GM23338 (cell line): ENCODE data around the gene SLC24A5. TPM values are rescaled to one million over a fixed set of nuclear protein-coding genes. Genes with fewer than 3 reads are reported as not detected.

Experiments
- ATAC-seq: fragments of 200-7000 bp; cut with Tn5 transposase; 3 replicates; pipeline ENCODE4 v1.9.1; 2020
- DNase-seq: peaks from one replicate; pipeline ENCODE4 v3.0.0-alpha.2; 2015; ENCODE audit warnings: low spot score
- H2AFZ ChIP-seq: fragments of 200-600 bp; sonication (generic); 2 replicates; pipeline ENCODE4 v1.8.0; 2016; ENCODE audit warnings: antibody characterized with exemption, mild to moderate bottlenecking, moderate library complexity
- H3F3A ChIP-seq: fragments of 200-600 bp; sonication (generic); replicated peaks from 2 replicates; pipeline ENCODE4 v1.8.0; 2017; ENCODE audit warnings: antibody characterized with exemption, mixed run types, low read depth
- H3K27ac ChIP-seq: fragments of 200-600 bp; sonication (generic); 2 replicates; pipeline ENCODE4 v1.6.1; 2016; ENCODE audit warnings: low read depth
- H3K27me3 ChIP-seq: fragments of 200-600 bp; sonication (generic); 2 replicates; pipeline ENCODE4 v1.8.0; 2016; ENCODE audit warnings: mild to moderate bottlenecking, mixed run types, moderate library complexity; ENCODE audit not compliant: insufficient read depth
- H3K36me3 ChIP-seq: fragments of 200-600 bp; sonication (generic); 2 replicates; pipeline ENCODE4 v1.8.0; 2016; ENCODE audit warnings: mild to moderate bottlenecking; ENCODE audit not compliant: insufficient read depth
- H3K4me1 ChIP-seq: fragments of 200-600 bp; sonication (generic); 2 replicates; pipeline ENCODE4 v1.8.0; 2016; ENCODE audit warnings: mild to moderate bottlenecking, moderate library complexity; ENCODE audit not compliant: insufficient read depth
- H3K4me2 ChIP-seq: fragments of 200-600 bp; sonication (generic); 2 replicates; pipeline ENCODE4 v1.7.1; 2017; ENCODE audit warnings: mixed run types
- H3K4me3 ChIP-seq: fragments of 200-600 bp; sonication (generic); 2 replicates; pipeline ENCODE4 v1.6.1; 2016; ENCODE audit warnings: mixed run types
- H3K79me2 ChIP-seq: fragments of 200-600 bp; sonication (generic); replicated peaks from 2 replicates; pipeline ENCODE4 v1.8.0; 2017; ENCODE audit warnings: mild to moderate bottlenecking; ENCODE audit not compliant: insufficient read depth
- H3K9me2 ChIP-seq: fragments of 200-600 bp; sonication (generic); 2 replicates; pipeline ENCODE4 v1.8.0; 2017; ENCODE audit not compliant: insufficient read depth
- H4K20me1 ChIP-seq: fragments of 200-600 bp; sonication (generic); replicated peaks from 2 replicates; pipeline ENCODE4 v1.8.0; 2017; ENCODE audit warnings: mild to moderate bottlenecking; ENCODE audit not compliant: insufficient read depth
- H3K27ac Mint-ChIP-seq: 2 replicates; pipeline ENCODE4 v1.8.0; 2020; ENCODE audit warnings: inconsistent platforms, mild to moderate bottlenecking, moderate library complexity, mixed read lengths
- H3K27me3 Mint-ChIP-seq: 3 replicates; pipeline ENCODE4 v1.8.0; 2022; ENCODE audit warnings: low read depth, mild to moderate bottlenecking, moderate library complexity, mixed read lengths, inconsistent platforms; ENCODE audit not compliant: insufficient read depth, poor library complexity
- H3K36me3 Mint-ChIP-seq: 3 replicates; pipeline ENCODE4 v1.8.0; 2021; ENCODE audit warnings: low read depth, mild to moderate bottlenecking, inconsistent platforms, moderate library complexity, mixed read lengths
- H3K4me1 Mint-ChIP-seq: 3 replicates; pipeline ENCODE4 v1.8.0; 2020; ENCODE audit warnings: mild to moderate bottlenecking, inconsistent platforms, mixed read lengths
- H3K4me3 Mint-ChIP-seq: 3 replicates; pipeline ENCODE4 v1.8.0; 2021; ENCODE audit warnings: moderate library complexity, mild to moderate bottlenecking, inconsistent platforms, mixed read lengths
- H3K9me3 Mint-ChIP-seq: 3 replicates; pipeline ENCODE4 v1.8.0; 2020; ENCODE audit warnings: moderate library complexity, mild to moderate bottlenecking, inconsistent platforms, mixed read lengths
- CREB1 ChIP-seq: fragments of 250-450 bp; sonication (Bioruptor Pico); IDR thresholded peaks from 2 replicates; pipeline ENCODE4 v1.5.0; 2020; ENCODE audit warnings: low read depth, mild to moderate bottlenecking, moderate library complexity
- CTCF ChIP-seq, 2 experiments: fragments of 200-600 bp in 1 of 2; sonication (generic) in 1 of 2; conservative IDR thresholded peaks; 2 replicates each; pipeline versions ENCODE4 v1.5.1 to v1.6.1; 2016 to 2017; ENCODE audit warnings: antibody characterized with exemption in 2 of 2, low read depth in 2 of 2, mild to moderate bottlenecking in 2 of 2, moderate library complexity in 1 of 2
- ETS1 ChIP-seq: IDR thresholded peaks from 2 replicates; pipeline ENCODE4 v1.6.1; 2016; ENCODE audit warnings: antibody characterized with exemption
- EZH2 ChIP-seq: fragments of 200-600 bp; sonication (generic); IDR thresholded peaks from one replicate; pipeline ENCODE4 v1.8.0; 2017; ENCODE audit warnings: antibody characterized with exemption, mild to moderate bottlenecking, low read depth; ENCODE audit not compliant: unreplicated experiment
- EZH2phosphoT487 ChIP-seq: fragments of 200-600 bp; sonication (generic); IDR thresholded peaks from one replicate; pipeline ENCODE4 v1.8.1; 2018; ENCODE audit warnings: antibody characterized with exemption; ENCODE audit not compliant: unreplicated experiment
- JUNB ChIP-seq: IDR thresholded peaks from one replicate; pipeline ENCODE4 v1.6.1; 2016; ENCODE audit warnings: antibody characterized with exemption; ENCODE audit not compliant: unreplicated experiment
- NANOG ChIP-seq: IDR thresholded peaks from 2 replicates; pipeline ENCODE4 v1.6.1; 2016; ENCODE audit warnings: antibody characterized with exemption, borderline replicate concordance
- POLR2AphosphoS5 ChIP-seq: IDR thresholded peaks from 2 replicates; pipeline ENCODE4 v1.6.1; 2016; ENCODE audit warnings: antibody characterized with exemption, low read depth
- STAT1 ChIP-seq: IDR thresholded peaks from one replicate; pipeline ENCODE4 v1.6.1; 2016; ENCODE audit warnings: antibody characterized with exemption; ENCODE audit not compliant: unreplicated experiment
- ZNF114 ChIP-seq: fragments of 250-450 bp; sonication (Bioruptor Pico); IDR thresholded peaks from 2 replicates; pipeline ENCODE4 v1.5.0; 2020; ENCODE audit warnings: mild to moderate bottlenecking, moderate library complexity
- ZNF331 ChIP-seq: fragments of 250-450 bp; sonication (Bioruptor Pico); IDR thresholded peaks from 2 replicates; pipeline ENCODE4 v1.5.0; 2020; ENCODE audit warnings: low read depth, mild to moderate bottlenecking, moderate library complexity
- polyA plus RNA-seq: library from polyadenylated mRNA; unstranded; fragments of >200 nt; fragmentation: Nextera tagmentation; extraction: Ambion mirVana; gene quantifications from 2 replicates; pipeline ENCODE4 v1.2.1, GENCODE V29; 2016
- total RNA-seq: library from RNA; depleted of rRNA; stranded (reverse); fragments of >200 nt; shearing (Covaris generic); gene quantifications from 2 replicates; pipeline ENCODE4 v1.2.3, GENCODE V29; 2014
- TF ChIP-seq, protein P1 (sequence below): fragments of 250-450 bp; sonication (Bioruptor Pico); IDR thresholded peaks from 2 replicates; pipeline ENCODE4 v1.5.0; 2020; ENCODE audit warnings: mild to moderate bottlenecking, moderate library complexity
- TF ChIP-seq, protein P2 (sequence below): IDR thresholded peaks from one replicate; pipeline ENCODE4 v1.6.1; 2018; ENCODE audit warnings: antibody characterized with exemption; ENCODE audit not compliant: unreplicated experiment

The SLC24A5 gene
- total and polyA plus RNA-seq, 2 experiments from 2014 or later: 0.39 TPM; not detected in 1

- Histone ChIP-seq H3K36me3 (no peaks in the 10 kb centered on the region), H3F3A (no peaks in the 10 kb centered on the region), H3K4me3 (no peak overlapping the region), H2AFZ (no peak overlapping the region), H3K27me3 (no peaks in the 10 kb centered on the region), H3K9me2 (peaks cover 12% of the 10 kb centered on the region; the same call in 1 of the 2 replicates), H3K4me2 (no peak overlapping the region), H4K20me1 (no peaks in the 10 kb centered on the region), H3K79me2 (no peaks in the 10 kb centered on the region), H3K4me1 (no peaks in the 10 kb centered on the region), H3K27ac (no peak overlapping the region)
- Mint-ChIP-seq H3K4me3 (no peak overlapping the region), H3K9me3 (no peaks in the 10 kb centered on the region), H3K36me3 (no peaks in the 10 kb centered on the region), H3K4me1 (no peaks in the 10 kb centered on the region), H3K27me3 (no peaks in the 10 kb centered on the region), H3K27ac (no peak overlapping the region)
- TF ChIP-seq, protein P1, sequence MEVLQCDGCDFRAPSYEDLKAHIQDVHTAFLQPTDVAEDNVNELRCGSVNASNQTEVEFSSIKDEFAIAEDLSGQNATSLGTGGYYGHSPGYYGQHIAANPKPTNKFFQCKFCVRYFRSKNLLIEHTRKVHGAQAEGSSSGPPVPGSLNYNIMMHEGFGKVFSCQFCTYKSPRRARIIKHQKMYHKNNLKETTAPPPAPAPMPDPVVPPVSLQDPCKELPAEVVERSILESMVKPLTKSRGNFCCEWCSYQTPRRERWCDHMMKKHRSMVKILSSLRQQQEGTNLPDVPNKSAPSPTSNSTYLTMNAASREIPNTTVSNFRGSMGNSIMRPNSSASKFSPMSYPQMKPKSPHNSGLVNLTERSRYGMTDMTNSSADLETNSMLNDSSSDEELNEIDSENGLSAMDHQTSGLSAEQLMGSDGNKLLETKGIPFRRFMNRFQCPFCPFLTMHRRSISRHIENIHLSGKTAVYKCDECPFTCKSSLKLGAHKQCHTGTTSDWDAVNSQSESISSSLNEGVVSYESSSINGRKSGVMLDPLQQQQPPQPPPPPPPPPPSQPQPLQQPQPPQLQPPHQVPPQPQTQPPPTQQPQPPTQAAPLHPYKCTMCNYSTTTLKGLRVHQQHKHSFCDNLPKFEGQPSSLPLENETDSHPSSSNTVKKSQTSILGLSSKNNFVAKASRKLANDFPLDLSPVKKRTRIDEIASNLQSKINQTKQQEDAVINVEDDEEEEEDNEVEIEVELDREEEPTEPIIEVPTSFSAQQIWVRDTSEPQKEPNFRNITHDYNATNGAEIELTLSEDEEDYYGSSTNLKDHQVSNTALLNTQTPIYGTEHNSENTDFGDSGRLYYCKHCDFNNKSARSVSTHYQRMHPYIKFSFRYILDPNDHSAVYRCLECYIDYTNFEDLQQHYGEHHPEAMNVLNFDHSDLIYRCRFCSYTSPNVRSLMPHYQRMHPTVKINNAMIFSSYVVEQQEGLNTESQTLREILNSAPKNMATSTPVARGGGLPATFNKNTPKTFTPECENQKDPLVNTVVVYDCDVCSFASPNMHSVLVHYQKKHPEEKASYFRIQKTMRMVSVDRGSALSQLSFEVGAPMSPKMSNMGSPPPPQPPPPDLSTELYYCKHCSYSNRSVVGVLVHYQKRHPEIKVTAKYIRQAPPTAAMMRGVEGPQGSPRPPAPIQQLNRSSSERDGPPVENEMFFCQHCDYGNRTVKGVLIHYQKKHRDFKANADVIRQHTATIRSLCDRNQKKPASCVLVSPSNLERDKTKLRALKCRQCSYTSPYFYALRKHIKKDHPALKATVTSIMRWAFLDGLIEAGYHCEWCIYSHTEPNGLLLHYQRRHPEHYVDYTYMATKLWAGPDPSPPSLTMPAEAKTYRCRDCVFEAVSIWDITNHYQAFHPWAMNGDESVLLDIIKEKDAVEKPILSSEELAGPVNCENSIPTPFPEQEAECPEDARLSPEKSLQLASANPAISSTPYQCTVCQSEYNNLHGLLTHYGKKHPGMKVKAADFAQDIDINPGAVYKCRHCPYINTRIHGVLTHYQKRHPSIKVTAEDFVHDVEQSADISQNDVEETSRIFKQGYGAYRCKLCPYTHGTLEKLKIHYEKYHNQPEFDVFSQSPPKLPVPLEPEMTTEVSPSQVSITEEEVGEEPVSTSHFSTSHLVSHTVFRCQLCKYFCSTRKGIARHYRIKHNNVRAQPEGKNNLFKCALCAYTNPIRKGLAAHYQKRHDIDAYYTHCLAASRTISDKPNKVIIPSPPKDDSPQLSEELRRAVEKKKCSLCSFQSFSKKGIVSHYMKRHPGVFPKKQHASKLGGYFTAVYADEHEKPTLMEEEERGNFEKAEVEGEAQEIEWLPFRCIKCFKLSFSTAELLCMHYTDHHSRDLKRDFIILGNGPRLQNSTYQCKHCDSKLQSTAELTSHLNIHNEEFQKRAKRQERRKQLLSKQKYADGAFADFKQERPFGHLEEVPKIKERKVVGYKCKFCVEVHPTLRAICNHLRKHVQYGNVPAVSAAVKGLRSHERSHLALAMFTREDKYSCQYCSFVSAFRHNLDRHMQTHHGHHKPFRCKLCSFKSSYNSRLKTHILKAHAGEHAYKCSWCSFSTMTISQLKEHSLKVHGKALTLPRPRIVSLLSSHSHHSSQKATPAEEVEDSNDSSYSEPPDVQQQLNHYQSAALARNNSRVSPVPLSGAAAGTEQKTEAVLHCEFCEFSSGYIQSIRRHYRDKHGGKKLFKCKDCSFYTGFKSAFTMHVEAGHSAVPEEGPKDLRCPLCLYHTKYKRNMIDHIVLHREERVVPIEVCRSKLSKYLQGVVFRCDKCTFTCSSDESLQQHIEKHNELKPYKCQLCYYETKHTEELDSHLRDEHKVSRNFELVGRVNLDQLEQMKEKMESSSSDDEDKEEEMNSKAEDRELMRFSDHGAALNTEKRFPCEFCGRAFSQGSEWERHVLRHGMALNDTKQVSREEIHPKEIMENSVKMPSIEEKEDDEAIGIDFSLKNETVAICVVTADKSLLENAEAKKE: no peak
- TF ChIP-seq JUNB (no peak), ETS1 (no peak), ZNF331 (CRISPR knock-in tag) (no peak), NANOG (no peak), EZH2phosphoT487 (no peak), EZH2 (no peak), STAT1 (no peak), POLR2AphosphoS5 (no peak), ZNF114 (no peak), CREB1 (no peak), CTCF (conservative IDR thresholded peaks at IDR 0.05; ENCODE audit: low read depth in 2 of 2) (no peak)
- TF ChIP-seq, protein P2, sequence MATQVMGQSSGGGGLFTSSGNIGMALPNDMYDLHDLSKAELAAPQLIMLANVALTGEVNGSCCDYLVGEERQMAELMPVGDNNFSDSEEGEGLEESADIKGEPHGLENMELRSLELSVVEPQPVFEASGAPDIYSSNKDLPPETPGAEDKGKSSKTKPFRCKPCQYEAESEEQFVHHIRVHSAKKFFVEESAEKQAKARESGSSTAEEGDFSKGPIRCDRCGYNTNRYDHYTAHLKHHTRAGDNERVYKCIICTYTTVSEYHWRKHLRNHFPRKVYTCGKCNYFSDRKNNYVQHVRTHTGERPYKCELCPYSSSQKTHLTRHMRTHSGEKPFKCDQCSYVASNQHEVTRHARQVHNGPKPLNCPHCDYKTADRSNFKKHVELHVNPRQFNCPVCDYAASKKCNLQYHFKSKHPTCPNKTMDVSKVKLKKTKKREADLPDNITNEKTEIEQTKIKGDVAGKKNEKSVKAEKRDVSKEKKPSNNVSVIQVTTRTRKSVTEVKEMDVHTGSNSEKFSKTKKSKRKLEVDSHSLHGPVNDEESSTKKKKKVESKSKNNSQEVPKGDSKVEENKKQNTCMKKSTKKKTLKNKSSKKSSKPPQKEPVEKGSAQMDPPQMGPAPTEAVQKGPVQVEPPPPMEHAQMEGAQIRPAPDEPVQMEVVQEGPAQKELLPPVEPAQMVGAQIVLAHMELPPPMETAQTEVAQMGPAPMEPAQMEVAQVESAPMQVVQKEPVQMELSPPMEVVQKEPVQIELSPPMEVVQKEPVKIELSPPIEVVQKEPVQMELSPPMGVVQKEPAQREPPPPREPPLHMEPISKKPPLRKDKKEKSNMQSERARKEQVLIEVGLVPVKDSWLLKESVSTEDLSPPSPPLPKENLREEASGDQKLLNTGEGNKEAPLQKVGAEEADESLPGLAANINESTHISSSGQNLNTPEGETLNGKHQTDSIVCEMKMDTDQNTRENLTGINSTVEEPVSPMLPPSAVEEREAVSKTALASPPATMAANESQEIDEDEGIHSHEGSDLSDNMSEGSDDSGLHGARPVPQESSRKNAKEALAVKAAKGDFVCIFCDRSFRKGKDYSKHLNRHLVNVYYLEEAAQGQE: no peak
- DNase-seq (no peak), ATAC-seq (no peak)
Observed at GRCh38 chr15:48097264-48097663, 23.5 kb upstream of the SLC24A5 start.
